GM12891 (cell line): Measurements from ENCODE around the gene RAB30.

ENCODE experiments used
- POLR2A ChIP-seq: IDR thresholded peaks from 2 replicates; pipeline ENCODE4 v1.6.1; 2011; ENCODE audit warnings: low read depth, low read length, control low read depth
- POLR2AphosphoS5 ChIP-seq: IDR thresholded peaks from 2 replicates; pipeline ENCODE4 v1.6.1; 2011; ENCODE audit warnings: low read depth, low read length, control low read depth
- TAF1 ChIP-seq: IDR thresholded peaks from 2 replicates; pipeline ENCODE4 v1.6.1; 2011; ENCODE audit warnings: low read depth, low read length, control low read depth

GRCh38 chr11:82972103-82972502 is 99.6 kb downstream of the RAB30 start:
- no peak; the same call in 1 of the 2 replicates for TF ChIP-seq POLR2A
- no peak for TF ChIP-seq POLR2AphosphoS5
- TF ChIP-seq TAF1: no peak
